ENCODE measurements around the gene ADD1.
"Not testable (repeated sequence)": the region's sequence is repeated elsewhere in the genome, so short reads cannot be mapped to it uniquely, and the experiment has no call there.

ADD1 gene

DNA sequence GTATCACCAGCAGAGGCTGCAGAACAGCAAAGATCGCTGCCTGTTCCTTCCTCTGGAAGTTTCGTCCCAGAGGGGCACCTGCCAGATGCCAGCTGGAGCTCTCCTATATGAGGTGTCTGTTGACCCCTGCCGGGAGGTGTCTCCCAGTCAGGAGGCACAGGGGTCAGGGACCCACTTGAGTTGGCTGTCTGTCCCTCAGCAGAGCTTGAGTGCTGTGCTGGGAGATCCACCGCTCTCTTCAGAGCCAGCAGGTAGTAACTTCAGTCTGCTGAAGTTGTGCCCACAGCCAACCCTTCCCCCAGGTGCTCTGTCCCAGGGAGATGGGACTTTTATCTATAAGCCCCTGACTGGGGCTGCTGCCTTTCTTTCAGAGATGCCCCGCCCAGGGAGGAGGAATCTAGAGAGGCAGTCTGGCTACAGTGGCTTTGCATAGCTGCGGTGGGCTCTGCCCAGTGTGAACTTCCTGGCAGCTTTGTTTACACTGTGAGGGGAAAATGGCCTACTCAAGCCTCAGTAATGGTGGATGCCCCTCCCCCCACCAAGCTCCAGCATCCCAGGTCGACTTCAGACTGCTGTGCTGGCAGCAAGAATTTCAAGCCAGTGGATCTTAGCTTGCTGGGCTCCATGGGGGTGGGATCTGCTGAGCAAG, 78.9 kb downstream of the ADD1 start:
- not testable (repeated sequence) for DNase-seq (ENCODE audit: low spot score)

DNA sequence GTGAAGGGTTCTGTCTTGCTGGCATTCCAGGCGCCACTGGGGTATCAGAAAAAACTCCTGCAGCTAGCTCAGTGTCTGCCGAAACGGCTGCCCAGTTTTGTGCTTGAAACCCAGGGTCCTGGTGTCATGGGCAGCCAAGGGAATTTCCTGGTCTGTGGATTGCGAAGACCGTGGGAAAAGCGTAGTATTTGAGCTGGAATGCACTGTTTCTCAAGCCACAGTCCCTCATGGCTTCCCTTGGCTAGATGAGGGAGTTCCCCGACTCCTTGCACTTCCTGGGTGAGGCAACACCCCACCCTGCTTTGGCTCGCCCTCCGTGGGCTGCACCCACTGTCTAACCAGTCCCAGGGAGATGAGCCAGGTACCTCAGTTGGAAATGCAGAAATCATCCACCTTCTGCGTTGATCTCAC, 79.5 kb downstream of the ADD1 start:
- DNase-seq (ENCODE audit: low spot score) = no peak

DNA sequence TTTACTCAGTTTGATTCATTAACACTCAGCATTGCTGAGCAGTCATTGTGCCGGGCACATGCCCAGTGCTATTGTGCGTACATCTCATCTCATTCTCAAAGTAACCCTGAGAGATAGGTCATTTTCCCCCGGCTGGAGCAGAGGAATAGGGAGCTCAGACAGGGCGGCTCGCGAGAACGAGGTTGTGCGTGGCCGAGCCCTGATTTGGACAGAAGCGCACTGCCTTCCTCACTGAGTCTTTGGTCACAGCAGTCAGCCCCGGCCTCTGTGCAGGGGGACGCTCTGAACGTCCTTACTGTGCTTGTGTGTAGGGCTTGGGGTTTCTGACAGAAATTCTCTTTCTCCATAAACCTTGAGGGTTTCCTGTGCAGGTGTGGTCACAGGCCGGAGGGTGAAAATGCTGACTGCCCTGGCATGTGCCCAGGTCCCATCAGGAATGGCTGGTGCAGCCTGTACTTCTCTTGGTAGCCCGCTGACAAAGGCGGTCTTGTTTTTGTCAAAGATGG, 80.1 kb downstream of the ADD1 start:
- no peak for DNase-seq (ENCODE audit: low spot score)

DNA sequence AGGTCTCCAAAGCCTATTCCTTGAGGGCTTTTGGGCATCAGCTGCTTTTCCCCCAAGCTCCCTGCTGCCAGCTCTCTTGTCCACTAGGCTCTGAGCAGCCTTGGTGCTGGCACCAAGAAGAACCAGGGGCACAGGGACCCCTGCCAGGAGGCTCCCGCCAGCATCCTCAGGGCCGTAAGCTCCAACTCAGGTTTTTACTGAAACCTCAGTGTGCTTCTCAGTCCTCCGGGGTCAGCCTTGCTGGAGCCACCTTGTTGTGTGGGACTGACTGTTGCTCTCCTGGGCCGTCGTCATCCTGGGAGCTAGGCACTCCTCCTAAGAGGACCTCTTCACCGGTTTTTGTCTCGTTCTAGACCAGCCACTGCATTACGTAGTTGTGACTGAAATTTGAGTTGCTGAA, 80.6 kb downstream of the ADD1 start:
- DNase-seq (ENCODE audit: low spot score) = no peak

DNA sequence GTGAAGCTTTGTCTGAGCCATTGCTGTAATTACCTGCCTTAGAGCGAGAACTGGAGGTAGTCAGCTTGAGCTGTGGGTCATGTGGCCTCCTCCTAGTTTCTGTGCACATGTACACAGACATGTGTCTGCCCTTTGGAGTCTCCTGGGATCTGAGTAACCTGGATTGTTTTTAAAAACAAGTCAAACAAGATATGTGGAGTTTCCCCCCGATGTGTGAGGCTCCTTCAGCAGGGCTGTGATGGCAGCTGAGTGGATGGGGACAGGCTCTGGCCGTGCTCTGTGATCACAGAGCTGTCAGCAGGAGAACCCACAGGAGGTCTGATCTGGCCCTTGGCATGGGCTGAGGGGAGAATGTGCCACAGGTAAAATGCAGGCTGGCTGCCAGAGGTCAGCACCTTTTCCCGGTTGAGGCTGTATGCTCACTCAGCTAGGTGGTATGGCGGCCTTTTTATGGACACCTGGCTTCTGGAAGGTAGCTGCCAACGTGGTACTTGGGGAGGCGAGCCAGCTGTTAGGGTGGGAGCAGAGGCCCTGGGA, 81.2 kb downstream of the ADD1 start:
- no peak for DNase-seq (ENCODE audit: low spot score)

DNA sequence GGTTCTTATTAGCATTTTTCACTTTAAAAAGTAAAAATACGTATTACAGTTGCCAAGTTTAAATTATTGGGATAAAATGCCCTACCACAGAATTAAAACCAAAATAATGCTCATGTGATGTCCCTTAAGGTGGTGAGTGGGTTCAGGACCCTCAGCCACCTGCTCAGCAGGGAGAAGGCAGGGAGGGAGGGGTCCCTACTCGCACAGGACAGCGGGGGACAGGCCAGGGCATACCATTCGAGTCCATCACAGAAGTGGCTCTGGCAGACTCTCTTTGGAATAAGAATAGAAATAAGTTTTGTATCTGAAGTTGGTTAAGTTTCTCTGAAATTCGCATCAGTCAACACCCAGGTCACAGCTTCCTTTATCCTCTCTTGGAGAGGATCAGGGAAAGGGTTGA, 81.9 kb downstream of the ADD1 start:
- no peak for DNase-seq (ENCODE audit: low spot score)

DNA sequence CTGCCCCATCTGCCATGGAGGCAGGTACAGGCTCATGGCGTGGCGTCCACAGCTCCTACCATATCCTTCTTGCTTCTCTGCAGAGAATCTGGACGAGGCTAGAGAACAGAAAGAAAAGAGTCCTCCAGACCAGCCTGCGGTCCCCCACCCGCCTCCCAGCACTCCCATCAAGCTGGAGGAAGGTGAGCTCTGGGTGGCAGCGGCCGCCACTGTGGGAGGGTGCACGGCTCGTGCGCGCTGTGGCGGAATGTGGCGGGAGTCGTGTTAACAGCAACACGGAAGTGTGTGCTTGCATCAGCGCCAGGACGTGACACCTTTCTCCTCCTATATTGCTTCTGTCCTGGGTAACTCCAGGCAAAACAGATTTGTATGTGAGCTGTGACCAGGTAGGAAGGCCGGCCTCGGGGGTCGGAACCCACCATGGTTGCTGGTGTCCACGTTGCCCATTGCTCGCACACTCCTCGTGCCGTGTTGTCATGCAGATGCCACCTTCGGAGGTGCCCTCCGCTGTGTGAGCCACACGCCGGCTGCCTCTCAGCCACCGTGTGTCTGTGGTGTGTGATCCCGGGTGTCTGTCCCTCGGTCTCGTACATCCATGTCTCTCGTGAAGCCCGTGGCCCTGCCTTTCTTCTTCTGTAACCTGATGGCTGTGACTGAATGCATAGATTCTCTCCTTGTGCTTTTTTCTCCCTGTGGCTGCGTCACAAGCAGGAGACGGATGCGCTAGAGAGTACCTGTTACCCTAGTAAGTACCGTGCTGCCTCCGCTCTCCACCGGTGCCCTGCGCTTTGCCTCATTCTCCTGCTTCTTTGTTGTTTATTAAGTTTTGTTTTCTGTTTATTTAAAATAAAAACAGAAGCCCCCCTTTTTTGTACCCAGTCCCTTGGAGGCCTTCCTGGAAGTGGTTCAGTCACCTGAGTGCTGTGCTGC, 82.6 kb downstream of the ADD1 start:
- no peak for DNase-seq (ENCODE audit: low spot score)

DNA sequence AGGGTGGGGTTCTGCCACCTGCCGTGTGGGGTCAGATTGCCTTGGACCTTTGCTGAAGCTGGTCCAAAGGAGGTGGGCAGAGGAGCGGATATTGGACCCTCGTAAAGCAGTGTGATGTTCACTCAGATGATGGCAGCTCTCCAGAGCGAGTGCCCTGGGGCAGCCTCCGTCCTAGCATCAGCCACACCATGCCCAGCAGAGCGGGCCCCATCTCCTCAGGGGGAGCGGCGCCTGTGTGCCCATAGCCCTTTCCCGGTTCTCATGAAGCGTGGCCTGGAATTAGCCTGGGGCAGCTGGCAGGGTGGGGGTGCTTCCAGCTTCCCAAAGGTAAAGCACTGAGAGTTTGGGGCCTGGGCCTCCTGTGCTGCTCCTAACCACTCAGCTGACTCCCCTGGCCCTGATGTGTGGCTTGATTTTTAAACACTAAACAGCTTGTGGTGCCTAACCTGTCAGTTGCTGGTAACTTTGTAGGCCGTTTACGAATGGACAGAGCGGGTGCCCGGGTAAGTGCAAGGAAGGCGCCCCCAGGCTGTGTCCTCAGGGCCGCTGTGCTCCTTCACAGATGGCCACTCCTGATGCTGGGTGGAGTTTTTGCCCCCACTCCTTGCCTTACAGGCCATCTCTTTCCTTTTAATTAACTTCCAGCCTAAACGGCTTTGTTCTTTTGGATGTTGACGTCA, 83.5 kb downstream of the ADD1 start:
- no peak for DNase-seq (ENCODE audit: low spot score)

DNA sequence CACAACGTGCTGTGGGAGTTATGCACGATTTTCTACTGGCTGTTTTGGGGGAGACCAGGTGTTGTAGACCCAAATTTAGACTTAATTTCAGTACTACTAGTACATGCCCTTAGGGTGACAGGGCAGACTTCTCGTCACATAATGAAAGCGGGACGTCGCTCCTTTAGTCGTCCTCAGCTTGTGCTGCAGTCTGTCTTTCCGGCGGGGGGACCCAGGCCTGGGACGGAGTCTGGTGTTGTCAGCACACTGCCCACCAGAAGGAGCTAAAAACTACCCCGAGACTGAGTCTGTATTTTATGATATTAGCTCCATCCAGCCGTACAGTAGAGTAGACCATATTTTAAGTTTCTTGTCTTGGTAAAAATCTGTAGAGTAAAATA, 84.0 kb downstream of the ADD1 start:
- no peak for DNase-seq (ENCODE audit: low spot score)

DNA sequence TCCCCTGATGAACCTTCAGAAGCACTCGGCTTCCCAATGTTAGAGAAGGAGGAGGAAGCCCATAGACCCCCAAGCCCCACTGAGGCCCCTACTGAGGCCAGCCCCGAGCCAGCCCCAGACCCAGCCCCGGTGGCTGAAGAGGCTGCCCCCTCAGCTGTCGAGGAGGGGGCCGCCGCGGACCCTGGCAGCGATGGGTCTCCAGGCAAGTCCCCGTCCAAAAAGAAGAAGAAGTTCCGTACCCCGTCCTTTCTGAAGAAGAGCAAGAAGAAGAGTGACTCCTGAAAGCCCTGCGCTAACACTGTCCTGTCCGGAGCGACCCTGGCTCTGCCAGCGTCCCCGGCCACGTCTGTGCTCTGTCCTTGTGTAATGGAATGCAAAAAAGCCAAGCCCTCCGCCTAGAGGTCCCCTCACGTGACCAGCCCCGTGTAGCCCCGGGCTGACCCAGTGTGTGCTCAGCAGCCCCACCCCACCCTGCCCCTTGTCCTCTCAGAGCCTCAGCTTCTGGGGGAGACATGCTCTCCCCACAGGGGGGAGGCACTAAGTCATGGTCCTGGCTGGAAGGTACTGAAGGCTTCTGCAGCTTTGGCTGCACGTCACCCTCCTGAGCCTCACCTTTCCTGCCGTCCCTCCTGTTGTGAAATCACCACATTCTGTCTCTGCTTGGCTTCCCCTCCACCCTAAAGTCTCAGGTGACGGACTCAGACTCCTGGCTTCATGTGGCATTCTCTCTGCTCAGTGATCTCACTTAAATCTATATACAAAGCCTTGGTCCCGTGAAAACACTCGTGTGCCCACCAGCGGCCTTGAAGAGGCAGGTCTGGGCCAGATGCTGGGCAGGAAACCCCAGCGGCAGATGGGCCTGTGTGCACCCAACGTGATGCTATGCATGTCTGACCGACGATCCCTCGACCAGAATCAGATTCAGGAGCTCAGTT, 84.9 kb downstream of the ADD1 start:
- no peak for DNase-seq (ENCODE audit: low spot score)

DNA sequence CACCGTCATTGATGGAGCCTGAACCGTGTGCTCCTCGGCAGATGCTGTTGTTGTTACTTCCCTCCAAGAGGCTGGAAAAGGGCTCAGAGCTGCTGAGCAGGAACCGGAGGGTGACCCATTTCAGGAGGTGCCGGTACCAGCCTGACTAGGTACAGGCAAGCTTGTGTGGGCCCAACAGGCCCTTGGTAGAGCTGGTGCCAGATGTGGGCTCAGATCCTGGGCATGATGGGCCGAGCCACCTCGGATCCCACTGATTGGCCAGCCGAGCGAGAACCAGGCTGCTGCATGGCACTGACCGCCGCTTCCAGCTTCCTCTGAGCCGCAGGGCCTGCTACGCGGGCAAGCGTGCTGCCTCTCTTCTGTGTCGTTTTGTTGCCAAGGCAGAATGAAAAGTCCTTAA, 85.8 kb downstream of the ADD1 start:
- no peak for DNase-seq (ENCODE audit: low spot score)

DNA sequence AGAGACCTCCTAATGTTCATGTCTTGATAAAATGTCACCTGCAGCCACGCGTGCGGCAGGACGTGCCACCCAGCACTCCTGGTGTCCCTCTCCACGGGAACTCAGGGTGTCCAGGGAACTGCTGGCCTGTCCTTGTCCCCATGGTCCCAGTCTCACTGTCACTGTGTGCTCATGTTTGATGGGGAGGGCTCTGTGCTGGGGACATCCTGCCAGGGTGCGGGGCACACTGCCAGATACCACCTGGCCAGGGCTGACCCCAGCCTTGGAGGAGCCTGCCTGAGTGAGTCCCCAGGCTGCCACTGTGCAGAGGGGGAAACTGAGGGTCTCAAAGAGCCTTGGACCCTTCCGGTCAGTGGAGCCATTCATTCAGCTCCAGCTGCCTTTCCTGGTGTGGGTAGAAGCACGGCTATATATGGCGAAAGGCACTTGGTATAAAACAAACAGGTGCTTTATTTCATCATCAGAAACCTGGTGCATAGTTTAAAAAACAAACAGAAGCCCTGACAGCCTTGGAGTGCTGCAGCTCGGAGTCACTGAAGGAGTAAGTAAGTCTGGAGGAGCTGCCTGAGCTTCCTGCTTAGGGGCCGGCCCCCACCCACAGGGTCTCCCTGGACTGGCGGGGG, 86.6 kb downstream of the ADD1 start:
- DNase-seq (ENCODE audit: low spot score) = no peak

DNA sequence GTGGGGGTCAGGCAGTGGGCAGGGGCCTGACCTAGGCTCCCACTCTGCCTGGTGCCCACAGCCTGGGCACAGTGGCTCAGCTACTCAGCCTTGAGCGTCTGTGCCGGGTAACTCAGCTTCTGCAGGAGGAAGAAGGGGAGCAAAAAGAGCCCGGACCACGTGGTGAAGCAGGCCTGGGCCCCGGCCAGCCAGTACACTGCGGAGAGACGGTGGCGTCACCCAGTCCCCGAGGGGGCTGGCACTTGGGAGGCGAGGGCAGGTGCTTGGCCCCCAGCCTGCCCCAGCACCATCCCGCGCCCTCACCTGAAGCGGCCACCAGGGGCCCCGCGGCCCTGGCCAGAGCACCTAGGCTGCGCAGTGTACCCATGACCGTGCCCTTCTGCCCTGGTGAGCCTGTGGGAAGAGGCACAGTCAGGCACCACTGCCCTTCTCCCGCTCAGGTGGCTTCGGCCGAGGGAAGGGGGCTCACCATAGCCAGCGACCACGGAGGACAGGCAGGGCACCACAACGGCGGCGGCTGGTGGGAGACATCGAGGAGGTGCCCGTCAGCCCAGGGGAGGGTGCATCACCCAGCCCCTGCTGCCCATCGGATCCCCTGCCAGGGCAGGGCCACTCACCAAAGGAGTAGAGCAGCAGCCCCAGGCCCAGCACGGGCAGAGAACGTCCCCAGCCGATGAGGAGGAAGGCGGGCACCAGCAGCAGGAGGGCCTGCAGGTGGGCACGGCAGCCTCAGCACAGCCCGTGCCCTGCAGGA, 87.3 kb downstream of the ADD1 start:
- DNase-seq (ENCODE audit: low spot score) = no peak

DNA sequence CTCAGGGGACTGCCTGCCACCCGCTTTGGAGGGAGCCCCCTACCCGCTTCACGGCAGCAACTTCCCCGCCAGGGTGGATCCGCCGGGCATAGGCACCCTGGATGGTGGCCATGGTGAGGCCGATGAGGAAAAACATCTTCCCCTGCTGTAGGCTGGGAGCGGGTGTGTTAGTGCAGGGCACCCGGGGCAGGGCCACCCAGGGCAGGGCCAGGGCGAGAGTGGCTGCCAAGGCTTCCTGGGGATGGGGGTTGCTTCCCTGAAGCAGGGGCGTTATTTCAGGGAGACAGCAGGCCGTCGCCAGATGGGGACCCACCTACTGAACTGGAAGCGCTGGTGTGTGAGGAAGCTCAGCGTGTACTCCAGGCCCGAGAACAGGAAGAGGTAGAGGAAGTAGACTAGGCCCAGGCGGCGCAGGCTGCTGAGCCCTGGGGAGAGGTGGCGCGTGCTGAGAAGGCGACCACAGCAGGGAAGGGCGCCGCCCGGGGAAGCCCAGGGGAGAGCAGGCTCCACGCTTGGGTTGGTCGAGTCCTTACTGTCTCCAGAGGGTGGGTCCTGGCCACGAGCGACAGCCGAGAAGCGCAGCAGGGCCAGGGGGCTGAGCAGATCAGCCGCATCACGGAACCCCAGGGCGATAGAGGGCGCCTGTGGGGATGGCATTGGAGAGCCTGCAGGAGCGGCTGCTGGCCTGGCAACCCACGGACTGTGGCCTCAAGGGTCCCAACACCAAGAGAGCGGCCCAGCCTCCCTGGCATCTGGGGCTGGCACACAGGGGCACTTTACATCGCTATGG, 88.1 kb downstream of the ADD1 start:
- no peak for DNase-seq (ENCODE audit: low spot score)

DNA sequence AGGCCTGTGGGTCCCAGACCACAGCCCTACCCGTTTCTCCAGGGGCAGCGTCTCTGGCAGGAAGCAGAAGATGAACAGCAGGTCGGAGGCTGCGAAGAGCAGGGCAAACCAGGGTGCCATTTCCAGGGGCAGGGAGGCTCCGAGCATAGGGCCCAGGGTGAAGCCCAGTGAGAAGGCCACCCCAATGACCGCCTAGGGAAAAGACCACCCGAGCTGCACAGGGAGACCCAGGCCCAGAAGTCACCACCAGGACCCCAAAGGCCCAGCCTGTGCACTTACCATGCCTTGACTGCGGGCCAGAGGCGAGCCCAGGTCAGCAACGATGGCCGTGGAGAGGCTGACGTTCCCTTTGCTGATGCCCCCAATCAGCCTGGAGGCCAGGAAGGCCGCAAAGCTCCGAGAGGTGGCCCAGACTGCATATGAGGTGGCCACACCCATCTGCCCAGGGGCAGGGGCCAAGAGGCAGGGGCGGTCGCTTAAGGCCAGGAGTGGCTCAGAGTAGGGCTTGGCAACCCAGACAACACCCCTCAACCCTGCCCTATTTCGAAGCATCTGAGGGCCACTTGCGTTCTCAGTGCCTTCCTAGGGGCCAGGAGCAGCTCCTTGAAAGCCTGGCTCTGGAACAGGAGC, 88.8 kb downstream of the ADD1 start:
- no peak for DNase-seq (ENCODE audit: low spot score)

DNA sequence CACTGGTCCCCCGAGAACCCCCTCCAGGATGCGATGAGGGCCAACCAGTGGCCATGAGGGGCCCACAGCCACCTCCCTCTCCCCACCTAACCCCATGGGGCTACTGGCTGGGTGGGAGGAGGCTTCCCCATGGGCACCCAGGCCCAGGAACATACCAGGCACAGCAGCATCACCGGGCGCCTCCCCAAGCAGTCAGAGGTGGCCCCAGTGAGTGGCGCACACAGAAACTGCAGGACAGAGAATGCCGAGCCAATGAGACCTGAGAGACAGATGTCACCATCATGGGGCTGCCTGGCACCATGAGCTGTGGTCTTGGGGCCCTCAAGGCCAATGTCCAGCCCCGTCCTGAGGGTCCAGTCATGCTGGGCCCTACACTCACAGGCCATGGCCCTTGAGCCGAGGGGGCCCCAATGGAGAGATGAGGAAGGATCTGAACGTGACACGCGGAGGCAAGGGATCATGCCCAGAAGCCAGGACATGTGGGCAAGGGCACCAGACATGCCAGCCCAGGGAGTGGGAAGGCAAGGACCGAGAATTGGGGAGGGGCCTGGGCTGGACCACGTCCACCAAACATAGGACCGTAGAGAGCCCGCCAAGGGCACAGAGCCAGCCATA, 89.4 kb downstream of the ADD1 start:
- DNase-seq (ENCODE audit: low spot score) = no peak

DNA sequence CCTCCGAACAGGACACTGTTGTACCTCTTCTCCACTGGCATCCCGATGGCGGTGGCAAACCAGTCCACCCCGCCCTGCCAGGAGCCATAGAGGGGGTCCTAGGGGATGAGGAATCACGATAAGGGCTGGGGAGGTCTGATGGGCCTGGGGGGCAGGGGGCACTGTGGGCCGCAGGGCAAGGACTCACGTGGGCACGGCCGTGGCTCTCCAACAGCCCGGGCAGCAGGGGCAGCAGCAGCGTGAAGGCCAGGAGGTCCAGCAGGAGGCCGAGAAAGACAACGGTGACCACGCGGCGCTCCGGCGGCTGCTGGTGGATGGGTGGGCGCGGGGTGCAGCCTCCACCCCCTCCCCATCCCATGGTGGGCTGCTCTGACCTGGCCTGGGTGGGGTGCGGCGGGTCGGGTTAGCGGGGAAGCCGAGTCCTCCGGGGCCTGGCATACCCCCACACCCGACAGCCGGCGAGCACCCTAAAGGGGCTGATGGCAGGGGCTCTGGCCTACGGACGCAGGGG, 90.0 kb downstream of the ADD1 start:
- DNase-seq (ENCODE audit: low spot score) = peak; percentile 66

Data from iPS-NIHi11 (cell line).